ENCODE results near the gene P2RY6.

Gene P2RY6

DNA sequence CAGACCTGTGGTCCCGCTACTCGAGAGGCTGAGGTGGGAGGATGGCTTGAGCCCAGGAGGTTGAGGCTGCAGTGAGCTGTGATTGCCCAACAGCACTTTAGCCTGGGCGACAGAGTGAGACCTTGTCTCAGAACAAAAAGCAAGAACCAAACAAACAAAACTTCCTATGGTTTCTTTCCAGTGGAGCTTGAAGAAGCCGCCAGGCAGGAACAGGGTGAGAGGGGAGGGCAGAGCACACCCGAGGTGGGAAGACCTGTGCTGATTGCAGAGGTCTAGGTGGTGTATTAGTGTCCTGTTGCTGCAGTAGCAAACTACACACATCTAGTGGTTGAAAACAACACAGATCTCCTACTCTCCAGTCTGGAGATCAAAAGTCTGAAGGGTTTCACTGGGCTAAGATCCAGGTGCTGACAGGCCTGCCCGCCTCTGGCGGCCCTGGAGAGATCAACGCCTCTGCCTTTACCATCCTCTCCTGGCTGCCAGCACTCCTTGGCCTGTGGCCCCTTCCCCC lies 46.4 kb downstream of the P2RY6 start:
- no peak for DNase-seq

- peak; percentile 55 for DNase-seq
Measured at GRCh38 chr11:73320763-73321603, 48.8 kb downstream of the P2RY6 start.

- peak; percentile 76 for DNase-seq
Measured at GRCh38 chr11:73321604-73322381, 49.7 kb downstream of the P2RY6 start.

DNA sequence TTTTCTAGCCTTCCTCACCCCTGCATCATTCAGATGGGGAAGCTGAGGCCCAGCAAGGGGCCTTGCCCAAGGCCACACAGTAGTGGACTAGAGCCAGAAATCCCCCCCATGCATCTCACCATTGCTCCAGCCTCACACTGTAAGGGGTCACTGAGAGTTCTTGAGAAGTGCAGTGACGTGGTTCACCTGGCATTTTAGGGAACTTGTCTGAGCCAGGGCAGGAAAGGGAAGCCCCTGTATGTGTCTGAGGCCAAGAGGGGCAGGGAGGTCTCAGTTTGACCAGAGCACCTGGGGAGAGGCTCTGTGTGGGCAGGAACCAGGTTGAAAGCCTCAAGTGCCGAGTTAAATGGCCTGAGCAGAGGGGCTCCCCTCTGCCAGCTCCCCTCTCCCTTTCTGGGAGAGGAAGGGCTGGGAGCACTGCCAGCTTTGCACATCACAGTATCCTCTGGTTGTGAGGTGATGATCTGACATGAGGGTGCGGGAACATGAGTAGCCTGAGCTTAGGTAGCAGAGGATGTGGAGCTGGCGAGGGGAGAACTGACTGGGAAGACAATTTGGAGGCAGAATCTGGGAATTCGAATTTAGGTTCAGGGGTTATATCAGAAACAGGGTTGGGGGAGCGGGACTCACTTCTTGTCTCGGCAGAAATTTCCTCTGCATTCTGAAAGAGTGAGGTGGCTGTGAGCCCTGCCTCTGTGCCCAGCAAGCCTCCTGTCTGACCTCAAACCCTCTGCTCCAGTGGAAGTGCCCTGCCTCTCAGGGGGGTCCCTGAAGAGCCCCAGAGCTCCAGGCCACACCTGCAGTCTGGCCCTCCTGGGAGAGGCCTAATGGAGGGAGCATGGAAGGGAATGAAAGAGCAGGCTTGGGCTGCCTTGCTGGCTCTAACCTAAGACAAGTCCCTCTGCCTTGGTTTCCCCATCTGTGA lies 50.5 kb downstream of the P2RY6 start:
- DNase-seq, result peak; percentile 54

DNA sequence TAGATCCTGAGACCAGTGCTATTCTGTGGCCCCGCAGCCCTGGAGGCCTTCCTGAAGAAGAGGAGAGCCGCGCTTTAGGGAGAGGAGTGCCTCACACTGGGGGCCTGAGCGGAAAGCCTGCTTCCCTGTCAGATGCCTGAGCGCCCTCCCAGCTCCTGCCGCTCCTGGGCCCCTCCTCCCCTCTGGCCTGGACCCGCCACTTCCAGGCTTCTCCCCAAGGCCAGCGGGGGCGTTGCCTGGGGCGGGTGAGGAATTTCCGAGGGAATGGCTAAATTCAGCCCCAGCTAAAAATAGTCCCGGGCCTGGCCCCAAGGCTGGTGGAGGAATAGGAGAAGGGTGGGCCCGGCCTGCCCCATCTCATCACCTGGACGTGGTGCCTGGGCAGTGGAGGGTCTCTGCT lies 51.3 kb downstream of the P2RY6 start:
- DNase-seq, result peak; percentile 92

DNA sequence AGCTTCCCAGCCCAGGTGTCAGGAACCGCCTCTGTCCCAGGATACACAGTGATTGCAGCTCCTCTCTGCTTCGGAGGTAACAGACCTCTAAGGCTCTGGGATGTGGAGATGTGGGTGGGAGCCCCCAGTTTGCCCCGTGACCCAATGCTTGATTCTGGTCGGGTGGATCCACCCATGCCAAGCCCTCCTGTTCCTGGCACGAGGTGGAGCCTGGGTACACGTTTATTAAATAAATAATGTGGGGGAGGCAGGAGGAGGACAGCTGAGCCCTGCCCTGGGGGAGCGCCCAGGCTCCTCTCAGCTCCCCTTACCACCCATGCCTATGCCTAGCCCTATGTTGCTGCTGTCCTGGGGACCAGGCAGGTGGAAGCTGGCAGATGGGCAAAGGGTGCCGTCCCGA lies 52.0 kb downstream of the P2RY6 start:
- DNase-seq, result no peak

GRCh38 chr11:73324665-73325035 lies 52.5 kb downstream of the P2RY6 start:
- DNase-seq, result no peak

- DNase-seq, result peak; percentile 80
Measured at GRCh38 chr11:73325036-73325981, 53.2 kb downstream of the P2RY6 start.

GRCh38 chr11:73326929-73327811 lies 55.0 kb downstream of the P2RY6 start:
- DNase-seq, result no peak

DNA sequence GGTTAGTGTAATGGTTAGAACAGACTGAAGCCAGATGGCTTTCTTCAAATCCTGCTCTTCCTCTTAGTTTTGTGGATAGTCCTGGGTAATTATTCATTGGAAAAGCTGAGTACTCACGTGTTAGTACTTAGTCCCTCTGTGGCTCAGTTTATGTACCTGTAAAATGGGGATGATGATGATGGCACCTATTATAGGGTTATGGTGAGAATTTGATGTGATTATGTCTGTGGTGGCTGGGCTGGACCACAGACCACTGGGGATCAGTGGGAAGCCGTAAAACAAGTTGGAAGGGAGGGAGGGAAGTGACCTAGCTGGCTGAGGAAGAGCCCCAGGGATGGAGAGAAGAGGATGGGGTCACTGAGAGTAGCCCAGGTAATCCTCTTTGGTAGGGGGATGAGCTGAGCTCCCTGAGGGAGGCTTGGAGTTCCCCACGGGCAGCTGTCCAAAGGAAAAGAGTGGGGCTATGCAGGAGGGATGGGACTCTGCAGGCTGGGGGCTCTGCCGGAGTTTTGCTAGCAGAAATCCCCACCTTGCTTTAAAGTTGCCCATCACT lies 55.8 kb downstream of the P2RY6 start:
- no peak for DNase-seq

DNA sequence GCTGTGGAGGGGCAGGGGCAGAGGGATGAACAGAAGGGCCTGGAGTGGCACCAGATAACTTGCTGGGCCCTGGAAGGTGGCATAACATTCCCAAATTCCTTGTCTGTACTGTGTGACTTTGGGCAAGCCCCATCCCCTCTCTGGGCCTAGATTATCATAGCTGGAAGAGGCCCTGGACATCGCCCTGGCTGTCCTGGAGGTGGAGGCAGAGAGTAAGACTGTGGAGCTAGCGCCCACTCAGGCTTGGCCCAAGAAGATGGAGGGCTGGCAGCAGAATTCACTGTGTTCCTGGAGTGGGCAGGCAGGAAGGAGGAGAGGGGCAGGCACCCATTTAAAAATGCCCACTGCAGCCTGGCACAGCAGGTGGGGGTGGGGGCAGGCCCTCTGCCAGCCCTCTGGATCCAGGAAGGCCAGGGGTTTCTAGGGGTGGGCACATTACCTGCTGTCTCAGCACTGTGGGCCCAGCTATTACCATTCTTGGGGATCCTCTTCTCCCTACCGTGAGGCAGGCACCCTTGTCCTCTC lies 58.5 kb downstream of the P2RY6 start:
- DNase-seq, result peak; percentile 52

DNA sequence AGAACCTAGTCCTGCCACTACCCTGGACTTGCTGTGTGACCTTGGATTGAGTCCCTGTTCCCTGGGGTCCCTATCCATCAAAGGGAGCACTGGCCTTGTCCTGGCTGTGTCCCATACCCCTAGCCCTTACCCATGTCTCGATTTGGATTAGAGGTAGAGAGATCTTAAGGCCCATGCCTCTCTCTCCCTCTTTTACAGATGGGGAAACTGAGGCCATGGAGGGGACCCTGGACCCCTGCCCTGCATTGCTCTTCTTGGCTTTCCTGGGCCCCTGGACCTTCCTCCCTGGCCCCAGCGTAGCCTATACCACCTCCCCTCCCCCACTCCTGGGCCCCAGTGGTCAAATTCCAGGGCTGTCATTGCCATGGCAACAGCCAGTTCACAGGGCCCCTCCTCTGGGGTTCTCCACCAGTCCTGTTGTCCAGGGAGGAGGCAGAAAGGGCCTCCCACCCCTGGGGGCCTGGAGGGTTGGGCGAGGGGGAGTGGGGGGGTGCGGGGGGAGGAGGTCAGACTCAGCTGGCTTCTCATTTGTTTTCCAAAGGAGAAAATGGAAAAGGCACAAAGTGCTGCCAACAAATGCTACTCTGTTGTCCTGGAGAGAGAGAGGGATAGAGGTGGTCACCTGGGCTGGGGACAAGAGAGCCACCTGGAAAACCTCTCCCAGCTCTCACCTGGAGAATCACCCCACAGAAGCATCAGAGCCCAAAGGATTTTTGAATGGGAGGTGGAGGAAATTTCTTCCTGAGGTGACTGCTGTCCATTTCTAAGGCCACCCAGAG lies 59.2 kb downstream of the P2RY6 start:
- peak; percentile 69 for DNase-seq

DNA sequence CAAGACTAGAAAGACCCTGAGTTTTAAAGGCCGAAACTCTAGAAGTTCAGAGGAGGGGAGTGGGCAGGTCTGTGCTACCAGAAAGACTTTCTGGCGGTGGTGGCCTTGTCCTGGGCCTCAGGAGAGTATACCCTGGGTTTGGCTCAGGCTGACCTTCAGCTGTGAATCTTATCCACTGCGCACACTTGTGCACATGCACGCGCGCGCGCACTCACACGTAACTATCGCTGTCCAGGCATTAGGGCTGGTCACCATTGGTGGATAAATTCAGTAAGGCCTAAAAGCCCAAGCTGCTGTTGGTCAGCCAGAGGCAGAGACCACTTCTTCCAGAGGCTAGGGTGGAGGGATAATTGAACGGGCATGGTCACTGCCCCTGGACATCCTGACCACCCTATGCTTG lies 61.0 kb downstream of the P2RY6 start:
- DNase-seq, result no peak

GRCh38 chr11:73333640-73334383 lies 61.7 kb downstream of the P2RY6 start:
- DNase-seq, result no peak

DNA sequence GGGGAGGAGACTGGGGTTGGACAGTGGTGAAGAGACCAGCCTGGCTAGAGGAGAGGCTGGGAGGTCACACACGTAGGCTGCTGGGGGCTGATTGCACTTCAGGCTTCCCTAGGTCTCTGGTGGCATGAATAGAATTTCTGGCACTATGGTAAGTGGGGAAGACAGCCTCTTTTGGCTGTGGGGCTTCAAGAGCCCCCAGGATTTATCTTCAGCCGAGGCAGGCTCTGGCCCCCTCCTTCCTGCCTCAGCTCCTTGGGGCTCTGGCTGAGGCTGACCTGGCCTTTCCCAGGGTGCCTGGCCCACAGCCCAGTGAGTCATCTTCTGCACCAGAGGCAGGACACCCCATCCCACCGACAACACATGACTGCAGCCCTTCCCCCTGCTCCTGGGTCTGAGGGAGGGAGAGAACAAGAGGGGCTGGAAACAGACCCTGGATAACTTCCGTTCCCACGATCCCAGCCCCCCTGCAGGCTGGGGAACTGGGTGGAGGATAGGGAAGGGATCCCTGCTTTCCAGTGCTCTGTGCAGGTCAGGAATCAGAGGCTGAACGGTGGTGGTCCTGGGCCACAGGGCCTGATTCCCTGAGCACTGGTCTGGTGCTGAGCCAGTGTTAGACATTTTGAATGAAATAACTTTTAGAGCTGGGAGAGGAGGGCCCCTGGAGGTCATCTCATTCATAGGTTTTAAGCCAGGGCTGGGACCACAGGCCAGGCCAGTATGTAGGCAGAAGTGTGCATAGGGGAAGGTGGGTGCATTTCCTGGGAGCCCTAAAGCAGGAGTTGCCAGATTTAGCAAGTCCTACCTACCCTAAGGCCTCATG lies 62.5 kb downstream of the P2RY6 start:
- DNase-seq, result peak; percentile 92

DNA sequence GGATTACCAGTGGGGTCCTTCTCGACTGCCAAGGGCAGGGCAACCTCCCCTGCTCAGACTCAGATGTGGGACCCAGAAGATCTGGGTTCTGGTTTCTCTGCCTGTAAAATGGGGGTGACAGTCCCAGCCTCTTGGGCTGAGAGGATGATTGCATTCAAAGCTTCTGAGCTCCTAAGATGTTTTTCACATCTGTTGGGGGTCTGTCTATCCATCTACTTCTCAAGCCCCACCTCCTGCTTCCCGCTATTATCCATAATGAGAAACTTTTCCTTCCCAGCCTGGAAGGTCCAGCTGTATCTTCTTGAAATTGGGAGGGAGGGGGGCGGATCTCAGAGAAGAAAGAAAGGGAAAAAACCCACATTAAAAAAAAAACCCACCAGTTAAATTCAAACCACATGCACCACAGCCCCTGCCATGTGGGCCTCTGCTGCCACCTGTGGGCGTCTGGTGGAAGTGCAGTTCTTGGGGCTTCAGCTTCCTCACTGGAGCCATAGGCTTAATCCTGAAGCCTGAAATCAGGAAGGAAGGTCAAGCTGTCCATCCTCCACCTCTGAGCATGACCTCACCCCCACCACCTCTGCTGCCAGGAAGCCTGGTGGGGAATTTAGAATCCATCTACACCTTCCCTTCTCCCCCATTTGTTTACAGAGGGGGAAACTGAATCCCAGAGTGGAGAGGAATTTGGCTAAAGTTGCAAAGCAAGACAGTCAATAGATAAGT lies 63.2 kb downstream of the P2RY6 start:
- DNase-seq, result peak; percentile 86

DNA sequence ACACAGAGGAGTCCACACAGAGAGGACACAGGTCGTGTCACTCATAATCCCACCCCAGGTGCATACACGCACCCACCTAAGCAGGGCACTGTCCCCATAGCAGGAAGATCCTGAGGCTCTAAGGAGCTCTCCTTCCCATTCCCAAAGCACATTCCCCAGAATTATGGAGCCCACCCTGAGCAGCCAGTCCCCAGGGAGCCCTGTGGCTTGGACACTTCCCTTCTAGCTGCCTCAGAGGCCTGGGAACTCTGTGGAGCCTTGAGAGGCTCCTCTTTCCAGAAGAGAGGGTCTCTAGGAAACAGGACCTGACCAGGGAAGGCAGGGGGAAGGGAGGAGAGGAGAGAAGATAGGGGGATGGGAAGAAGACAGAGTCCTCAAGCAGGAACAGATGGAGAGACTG lies 65.7 kb downstream of the P2RY6 start:
- DNase-seq, result peak; percentile 57
